GM21723 (cell line): ENCODE data around the gene TPR.

ENCODE experiments used
- ATAC-seq: cut with Tn5 transposase; IDR thresholded peaks from one replicate; pipeline ENCODE4 v1.9.1; 2021; ENCODE audit warnings: mild to moderate bottlenecking, moderate library complexity; ENCODE audit not compliant: unreplicated experiment

TPR gene

DNA sequence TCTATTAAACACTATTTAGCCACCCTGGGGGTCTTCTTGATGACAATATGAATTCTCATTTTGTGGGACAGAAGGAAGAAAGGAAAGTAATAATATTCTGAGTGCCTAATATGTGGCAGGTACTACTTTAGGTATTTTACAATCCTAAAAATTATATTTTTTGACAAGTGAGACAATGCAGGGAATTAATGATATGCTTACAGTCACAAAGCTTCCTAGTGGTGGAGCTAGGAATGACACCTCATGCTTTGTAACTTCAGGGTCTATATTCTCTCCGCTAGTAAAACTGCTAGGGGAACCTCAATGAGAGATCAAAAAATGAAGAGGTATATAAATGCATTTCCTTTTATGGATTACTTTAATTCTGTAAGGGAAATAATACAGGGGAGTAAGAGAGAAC is 44.3 kb downstream of the TPR start:
- no peak for ATAC-seq

DNA sequence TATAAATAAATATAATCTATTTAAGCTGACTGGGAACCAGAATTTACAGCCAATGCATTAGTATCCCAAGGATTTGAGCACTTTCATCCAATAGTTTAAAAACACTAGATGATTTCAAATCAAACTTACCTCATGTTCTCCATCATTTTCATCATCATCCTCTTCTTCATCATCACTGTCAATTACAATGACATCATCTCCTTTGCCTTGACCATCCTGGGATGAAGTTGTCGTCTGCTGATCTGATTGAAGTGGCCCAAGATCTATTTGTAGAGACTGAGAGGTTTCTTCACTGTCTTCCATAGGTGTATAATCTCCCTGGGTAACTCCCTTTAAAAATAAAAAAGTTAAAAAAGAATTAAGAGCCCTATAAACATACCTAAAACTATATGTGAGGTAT is 47.7 kb downstream of the TPR start:
- ATAC-seq, result no peak

DNA sequence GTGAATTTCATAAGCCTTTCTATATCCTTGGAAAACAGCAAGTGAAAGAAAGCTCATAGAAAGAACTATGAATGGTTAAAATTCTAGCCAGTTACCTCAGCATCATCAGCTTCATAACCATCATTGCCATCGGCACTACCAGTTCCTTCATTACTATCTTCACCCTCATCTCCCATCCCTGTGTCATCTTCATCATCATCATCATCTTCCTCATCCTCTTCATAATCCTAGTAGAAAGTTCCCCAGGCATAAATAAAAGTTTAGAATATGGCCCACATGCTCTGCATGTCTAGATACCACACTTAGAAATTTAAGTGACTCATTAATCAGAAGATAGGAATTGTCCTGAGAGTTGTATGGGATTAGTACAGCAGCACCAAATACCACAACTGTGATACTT is 49.0 kb downstream of the TPR start:
- no peak for ATAC-seq

DNA sequence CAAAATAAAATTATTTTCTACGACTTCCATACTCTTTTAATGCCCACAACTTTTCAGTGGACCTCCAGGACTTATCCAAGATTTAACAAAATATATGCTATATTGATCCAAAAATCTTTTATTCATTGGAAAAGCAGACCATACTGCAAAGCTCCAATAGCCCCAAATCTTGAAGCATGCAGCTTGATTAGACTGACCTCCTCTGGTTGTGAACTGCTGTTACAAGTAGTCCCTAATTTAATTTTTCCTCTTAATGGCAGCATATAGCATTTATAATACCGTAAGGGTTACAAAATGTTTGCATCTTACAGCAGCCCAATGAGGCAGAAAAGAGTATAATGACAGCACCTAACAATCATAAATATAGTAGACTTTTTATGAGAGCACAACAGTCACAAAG is 49.8 kb downstream of the TPR start:
- peak; percentile 52 for ATAC-seq

GRCh38 chr1:186323865-186324264 is 51.2 kb downstream of the TPR start:
- no peak for ATAC-seq

DNA sequence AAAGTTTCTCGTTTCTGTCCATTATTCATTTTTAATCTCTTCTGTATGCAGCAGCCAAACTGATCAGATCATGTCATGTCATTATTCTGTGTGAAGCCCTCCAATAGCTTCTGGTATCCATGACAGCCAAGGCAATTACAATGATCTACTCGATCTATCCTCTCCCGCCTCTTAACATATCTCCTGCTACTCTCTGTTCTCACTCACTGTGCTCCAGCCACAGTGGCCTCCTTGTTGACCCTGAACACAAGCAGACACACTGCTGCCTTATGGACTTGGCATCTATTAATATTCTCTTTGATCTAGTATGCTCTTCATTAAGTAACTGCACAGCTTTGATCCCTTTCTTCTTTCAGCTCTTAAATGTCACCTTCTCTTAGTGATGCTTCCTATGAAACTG is 59.5 kb downstream of the TPR start:
- no peak for ATAC-seq

DNA sequence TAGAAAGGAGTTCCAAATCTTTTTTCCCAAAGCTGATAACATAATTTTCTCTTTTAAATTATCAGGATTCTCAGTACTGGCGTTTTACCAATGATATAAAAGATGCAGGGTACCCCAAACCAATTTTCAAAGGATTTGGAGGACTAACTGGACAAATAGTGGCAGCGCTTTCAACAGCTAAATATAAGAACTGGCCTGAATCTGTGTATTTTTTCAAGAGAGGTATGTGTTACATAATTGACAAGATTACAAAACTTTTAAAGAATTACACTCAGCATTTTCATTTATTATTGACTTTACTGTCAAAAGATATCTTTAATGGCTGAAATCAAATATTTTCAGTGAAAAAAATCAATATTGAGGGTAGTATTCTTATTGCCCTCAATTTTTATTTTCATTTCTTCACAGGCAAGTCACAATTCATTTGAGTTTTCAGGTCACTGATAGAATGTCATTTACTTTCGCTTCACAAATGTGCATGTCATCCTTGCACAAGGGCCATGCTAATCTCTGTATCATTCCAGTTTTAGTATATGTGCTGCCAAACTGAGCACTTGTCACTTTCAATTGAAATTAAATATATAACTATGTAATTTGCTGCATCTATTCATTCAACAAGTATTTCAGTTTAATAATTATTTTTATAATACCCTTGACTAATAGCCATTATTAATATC is 63.5 kb downstream of the TPR start:
- no peak for ATAC-seq

DNA sequence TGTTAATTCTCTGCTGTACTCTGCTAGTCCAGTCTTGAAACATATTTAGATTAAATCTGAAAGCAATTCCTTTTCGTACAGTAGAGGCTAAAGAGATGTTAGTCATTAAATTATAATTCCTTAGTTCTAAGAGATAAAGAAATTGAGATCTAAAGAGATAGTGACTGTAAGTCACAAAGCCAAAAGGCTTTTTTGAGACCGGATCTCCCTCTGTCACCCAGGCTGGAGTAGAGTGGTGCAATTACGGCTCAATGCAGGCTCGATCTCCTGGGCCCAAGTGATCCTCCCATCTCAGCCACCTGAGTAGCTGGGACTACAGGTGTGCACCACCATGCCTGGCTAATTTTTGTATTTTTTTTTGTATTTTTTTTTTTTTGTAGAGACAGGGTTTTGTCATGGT is 64.7 kb downstream of the TPR start:
- ATAC-seq, result no peak

GRCh38 chr1:186308264-186309060 is 66.6 kb downstream of the TPR start:
- ATAC-seq, result no peak

- ATAC-seq, result no peak
Measured at GRCh38 chr1:186307445-186307844, 67.6 kb downstream of the TPR start.

DNA sequence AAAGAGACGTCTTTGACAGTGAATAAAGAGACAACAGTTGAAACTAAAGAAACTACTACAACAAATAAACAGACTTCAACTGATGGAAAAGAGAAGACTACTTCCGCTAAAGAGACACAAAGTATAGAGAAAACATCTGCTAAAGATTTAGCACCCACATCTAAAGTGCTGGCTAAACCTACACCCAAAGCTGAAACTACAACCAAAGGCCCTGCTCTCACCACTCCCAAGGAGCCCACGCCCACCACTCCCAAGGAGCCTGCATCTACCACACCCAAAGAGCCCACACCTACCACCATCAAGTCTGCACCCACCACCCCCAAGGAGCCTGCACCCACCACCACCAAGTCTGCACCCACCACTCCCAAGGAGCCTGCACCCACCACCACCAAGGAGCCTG is 68.5 kb downstream of the TPR start:
- ATAC-seq, result no peak

GRCh38 chr1:186304982-186305949 is 69.8 kb downstream of the TPR start:
- ATAC-seq, result peak; percentile 87

DNA sequence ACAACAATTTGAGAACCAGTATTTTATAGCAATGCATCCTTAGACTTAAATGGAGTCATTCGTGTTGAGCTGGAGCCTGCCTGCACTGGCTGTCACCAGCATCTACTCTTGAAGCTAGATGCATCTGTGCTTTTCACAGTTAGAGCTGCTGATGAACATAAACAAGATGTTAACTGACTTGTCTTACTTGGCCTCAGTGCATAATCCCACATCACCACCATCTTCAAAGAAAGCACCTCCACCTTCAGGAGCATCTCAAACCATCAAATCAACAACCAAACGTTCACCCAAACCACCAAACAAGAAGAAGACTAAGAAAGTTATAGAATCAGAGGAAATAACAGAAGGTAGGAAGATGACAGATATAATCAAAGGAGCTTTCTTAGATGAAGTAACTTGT is 71.1 kb downstream of the TPR start:
- no peak for ATAC-seq

DNA sequence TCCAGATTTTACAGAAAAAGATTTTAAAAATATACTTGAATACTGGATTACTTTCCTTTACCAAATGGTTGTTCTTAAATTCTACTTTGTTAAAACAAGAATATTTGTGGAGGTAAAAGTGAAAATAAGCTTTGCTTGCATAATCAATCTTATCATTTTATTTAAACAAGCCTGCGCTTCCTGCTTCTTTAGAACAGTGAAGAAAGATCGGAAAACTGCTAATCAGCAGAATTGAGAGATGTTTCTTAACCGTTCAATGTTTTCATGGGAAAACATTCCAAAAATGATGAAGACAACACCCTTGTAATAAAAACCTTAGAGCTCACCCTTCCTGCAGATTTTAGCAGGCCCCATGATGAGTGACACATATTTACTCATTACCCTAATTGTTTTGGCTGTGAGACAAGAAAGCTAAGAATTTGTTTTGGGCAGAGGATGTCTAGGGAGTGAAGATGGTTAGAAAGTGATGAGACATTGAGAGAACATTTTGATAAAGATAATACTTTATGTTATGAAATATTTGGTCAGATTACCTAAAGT is 72.6 kb downstream of the TPR start:
- ATAC-seq, result no peak

DNA sequence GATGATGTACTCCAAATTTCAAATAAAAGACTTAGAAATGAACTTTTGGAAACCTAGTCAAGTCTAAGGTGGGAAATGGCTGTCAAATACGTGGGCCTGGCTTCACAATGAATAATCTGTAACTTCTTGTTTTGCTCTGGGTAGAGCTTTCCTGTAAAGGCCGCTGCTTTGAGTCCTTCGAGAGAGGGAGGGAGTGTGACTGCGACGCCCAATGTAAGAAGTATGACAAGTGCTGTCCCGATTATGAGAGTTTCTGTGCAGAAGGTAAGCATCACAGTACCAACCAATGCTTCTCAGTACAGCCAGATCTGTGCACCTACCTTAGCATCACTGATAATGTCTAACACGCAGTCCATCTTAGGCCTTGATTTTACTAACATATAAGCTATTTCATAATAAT is 73.6 kb downstream of the TPR start:
- no peak for ATAC-seq

GRCh38 chr1:186300056-186300455 is 75.0 kb downstream of the TPR start:
- ATAC-seq, result no peak

DNA sequence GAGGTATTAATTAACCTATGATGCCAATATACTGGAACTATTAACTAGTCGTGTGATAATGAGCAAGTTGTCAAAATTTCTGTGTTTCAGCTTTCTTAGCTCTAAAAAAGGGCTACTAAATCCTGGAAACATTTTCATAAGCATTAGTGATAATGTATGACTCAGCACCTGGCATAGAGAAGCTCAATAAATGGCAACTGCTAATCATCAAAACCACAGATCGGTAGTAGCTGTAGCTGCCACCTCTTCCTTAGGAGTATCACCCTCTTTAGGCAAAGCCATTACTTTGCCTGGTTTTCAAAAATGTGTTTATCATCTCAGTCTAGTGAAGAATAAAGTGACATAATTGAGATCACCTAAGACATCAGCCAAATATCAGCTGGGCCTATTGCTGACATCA is 75.5 kb downstream of the TPR start:
- ATAC-seq, result no peak

DNA sequence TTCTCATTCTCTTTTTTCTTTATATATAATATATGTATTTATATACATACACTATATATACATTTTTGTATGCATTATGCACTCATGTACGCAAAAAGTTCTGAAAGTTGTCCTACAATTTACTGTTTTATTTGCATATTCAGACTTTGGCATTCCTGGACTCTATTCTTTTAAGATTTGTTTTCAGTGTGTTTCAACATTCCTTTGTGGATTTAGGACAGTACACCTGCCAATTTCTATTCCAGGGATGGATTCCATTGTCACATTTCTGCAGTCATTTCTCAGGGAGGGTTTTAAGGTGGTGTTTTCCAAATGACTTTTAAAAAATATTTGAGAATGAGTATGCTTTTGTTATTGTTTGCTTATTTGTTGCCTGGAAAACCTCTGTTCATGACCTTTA is 76.2 kb downstream of the TPR start:
- ATAC-seq, result no peak

DNA sequence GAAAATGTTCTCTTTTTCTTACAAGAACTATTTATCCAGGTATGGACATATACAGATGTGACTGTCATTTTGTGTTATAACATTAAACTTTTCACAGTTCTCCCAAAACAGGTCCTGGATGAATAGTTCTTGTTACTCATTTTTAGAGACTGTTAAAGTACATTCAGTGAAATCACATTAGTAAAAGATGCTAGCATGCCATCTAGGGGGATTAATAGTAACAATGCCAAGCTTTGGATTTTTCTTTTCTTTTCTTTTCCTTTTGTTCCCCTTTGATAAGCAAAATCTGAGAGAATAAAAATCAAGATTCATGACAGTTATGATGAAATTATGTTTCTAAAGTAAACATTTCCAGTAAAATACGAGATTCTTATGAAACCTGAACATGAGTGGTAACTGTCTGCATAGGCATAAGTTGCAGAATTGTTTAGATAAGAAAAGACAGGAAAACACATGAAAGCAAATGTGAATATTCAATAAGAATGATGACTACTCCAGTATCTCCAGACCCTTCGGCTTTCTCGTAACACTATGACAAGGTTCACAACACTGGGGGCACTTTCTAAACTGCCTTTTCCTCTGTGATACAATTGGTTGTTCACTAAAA is 77.5 kb downstream of the TPR start:
- ATAC-seq, result no peak

DNA sequence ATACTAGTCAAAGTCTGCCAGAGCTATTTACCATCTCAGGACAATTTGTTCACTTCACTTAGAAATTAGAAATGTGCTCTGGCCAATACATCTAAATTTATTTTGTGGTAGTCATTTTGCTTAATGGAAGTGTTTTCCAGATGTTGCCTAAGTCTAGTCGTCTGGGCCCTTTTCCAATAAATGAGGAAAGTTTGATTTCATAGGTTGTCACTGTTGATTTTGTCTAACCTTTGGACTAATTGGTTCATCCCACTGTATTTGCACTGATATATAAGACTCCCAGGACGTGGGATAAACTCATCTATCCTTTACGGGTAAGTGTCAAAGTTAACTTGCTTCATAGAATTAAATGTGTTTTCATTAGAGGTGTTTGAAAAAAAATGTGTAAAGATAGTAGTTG is 79.1 kb downstream of the TPR start, which contains the start of gene PRG4:
Gene PRG4 (plus strand): TSS at position 300 of the 400 bp plus-strand sequence.
- ATAC-seq, result no peak

- no peak for ATAC-seq
Measured at GRCh38 chr1:186292875-186293274, 82.2 kb downstream of the TPR start.
